Measurements from ENCODE around the gene SCAP.
A peak's percentile ranks its signal among the peaks of the same experiment; 100 is the strongest.
"Not testable (repeated sequence)": the region's sequence is repeated elsewhere in the genome, so short reads cannot be mapped to it uniquely, and the experiment has no call there.

Gene SCAP

DNA sequence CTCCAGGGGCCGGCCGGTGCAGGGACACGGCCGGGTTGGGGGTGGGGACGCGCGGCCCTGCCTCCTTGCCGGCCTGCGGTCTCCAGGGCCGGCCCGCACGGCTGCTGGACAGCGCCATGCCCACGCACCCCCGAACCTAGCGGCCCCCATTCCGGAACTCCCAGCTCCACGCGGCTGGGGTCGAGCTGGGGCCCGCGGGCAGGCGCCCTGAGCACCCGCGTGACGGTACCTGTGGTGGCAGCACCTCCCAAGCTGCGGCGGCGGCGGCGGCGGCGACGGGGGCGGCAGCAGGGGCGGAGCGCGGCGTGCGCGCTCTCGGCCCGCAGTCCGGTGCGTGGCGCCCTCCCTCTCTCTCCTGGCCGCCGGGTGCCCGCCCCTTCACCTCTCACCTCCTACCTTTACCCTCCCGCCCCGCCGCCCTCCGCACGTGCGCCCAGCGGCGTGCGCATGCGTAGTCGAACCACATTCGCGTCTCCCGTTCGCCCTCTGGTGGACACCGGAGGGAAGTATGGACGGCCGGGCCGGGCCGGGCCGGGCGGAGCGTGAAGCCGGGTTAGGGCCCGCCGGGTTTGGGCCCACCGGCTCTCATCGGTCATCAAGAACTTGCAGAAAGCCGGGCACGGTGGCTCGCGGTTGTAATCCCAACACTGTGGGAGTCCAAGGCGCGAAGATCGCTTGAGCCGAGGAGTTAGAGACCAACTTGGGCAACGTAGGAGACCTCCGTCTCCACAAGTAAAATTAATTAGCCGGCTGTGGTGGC is at the start of gene SCAP:
Gene SCAP (minus strand): TSS at position 372 of the 760 bp plus-strand sequence. CDS start 32,948 bp downstream, outside the sequence.
- DNase-seq (ENCODE audit: low spot score): peak; percentile 96

DNA sequence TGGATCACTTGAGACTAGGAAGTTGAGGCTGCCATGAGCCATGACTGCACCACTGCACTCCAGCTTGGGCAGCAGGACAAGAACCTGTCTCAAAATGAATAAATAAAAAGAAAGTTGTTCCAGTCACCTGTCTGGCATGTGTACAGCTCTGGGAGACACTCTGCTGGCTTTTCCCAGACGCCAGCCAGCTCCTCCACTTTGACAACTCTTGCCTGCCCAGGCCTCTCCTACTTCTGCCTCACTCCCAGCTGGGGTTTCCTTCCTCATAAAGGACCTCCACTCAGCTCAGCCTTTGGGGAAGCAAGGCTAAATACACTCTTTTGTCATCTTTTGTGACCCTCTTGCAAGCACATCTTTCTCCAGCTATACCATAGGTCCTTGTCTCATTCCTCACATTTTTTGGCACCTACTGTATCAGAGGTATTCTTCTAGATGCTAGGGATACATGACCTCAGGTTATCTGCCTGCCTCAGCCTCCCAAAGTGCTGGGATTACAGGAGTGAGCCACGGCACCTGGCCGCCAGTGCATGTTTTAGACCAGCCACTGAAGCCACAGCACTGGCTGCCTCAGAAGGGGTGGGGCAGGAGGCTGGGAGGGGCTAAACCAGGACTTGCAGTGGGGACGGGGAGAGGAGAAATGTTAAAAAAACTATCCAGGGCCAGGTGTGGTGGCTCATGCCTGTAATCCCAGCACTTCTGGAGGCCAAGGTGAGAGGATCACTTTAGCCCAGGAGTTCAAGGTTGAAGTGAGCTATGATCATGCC is 47.8 kb upstream of the SCAP start:
- DNase-seq (ENCODE audit: low spot score): no peak

DNA sequence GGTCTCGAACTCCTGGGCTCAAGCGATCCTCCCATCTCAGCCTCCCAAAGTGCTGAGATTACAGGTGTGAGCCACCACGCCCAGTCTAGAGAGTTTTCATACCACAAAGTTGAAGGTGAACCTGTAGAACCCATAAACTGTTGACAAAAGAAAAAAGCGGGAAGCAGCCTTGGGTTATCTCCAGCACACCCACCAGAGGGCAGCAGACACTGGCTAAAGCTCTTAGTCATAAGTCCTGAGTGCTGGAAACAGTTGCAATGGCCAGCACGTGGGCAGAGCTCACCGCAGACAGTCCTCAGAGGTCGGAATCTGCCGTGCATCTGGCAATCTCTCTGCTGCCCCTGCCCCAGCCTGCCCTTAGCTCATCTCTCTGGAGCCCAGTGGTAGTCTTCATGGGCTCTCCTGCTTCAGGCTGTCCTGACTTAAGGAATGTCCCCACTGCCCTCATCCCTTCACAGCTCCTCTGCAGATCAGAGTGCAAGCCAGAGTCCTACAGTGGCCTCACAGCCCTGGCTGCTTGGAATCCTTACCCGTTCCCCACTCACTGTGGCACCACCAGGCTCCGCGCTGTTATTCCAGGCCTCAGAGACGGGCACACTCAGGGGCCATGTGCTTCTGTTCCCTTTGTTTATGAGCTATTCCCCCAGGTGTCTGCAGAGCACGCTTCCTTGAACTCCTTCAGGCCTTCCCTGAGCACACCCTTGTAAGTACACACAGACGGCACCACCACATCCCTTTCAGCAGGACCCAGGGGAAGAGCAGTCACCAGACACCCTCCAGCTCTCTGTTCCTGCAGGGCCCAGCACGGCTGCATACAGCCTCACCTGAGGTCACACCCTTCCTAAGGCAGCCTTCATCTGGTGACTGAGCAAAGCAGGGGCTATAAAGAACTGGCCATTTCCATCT is 46.6 kb upstream of the SCAP start:
- peak; percentile 81 for DNase-seq (ENCODE audit: low spot score)

DNA sequence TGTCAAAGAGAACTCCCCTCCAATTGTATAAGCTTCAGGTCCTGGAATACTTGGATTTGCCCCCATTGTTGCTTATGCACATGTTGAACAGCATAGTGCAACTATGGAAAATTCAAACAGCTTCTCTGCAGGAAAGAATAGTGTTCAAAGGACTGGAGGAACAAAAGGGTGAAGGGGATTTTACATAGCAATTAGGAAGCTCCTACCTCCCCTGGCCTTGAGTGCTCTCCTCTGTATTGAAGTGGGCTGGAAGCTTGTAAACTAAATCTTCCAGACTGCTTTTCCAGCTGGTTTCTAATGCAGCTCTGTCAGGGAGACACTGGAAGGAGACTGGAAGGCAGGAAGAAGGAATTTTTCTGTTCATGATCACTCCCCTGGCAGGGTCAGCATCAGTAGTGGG is 45.0 kb upstream of the SCAP start:
- DNase-seq (ENCODE audit: low spot score): no peak

DNA sequence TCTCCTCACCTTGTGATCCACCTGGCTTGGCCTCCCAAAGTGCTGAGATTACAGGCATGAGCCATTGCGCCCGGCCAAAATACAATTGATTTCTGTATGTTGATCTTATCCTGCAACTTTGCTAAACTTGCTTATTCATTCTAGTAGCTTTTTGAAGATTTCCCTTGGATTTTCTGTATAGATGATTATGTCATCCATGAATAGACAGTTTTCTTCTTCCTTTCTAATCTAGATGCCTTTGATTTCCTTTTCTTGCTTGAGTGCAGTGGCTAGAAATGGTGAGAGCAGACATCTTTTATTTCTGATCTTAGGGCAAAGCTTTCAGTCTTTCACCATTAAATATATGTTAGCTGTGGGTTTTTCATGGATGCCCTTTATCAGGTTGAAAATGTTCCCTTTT is 42.2 kb upstream of the SCAP start:
- DNase-seq (ENCODE audit: low spot score): no peak

DNA sequence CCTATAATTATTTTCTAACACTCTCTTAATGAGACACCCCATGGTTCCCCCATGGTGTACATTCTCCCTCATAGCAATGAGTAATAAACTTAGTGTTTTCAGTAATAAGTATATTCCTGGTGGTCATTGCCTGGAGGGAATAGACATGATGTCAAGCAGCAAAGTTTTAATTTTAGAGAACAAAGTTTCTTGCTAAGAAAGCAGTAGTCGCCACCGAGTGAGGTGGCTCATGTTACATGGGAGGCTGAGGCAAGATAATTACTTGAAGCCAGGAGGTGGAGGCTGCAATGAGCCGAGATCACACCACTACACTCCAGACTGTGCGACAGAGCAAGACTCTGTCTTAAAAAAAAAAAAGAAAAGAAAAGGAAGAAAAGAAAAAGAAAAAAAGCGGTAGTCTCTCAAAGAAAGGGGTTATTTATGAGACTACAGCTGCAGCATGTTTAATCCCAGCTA is 40.2 kb upstream of the SCAP start:
- no peak for DNase-seq (ENCODE audit: low spot score)

DNA sequence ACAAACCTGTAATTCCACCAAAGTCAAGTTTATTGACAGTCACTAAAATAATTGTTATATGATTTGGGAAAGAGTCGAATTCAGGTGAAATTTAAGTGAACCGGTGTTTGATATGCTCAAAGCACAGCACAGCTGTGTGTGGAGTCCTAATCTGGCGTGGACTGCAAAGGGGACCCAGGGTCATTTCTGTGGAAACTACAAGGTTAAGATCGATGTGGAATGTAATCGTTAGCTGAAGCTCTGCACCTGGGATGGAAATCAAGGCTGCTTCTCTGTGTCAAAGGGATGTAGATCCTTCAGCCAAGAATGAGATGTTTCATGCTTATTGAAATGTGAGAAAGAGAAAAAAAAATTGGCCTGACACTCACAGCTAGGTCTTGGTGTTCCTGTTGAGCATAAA is 39.4 kb upstream of the SCAP start:
- DNase-seq (ENCODE audit: low spot score): no peak

DNA sequence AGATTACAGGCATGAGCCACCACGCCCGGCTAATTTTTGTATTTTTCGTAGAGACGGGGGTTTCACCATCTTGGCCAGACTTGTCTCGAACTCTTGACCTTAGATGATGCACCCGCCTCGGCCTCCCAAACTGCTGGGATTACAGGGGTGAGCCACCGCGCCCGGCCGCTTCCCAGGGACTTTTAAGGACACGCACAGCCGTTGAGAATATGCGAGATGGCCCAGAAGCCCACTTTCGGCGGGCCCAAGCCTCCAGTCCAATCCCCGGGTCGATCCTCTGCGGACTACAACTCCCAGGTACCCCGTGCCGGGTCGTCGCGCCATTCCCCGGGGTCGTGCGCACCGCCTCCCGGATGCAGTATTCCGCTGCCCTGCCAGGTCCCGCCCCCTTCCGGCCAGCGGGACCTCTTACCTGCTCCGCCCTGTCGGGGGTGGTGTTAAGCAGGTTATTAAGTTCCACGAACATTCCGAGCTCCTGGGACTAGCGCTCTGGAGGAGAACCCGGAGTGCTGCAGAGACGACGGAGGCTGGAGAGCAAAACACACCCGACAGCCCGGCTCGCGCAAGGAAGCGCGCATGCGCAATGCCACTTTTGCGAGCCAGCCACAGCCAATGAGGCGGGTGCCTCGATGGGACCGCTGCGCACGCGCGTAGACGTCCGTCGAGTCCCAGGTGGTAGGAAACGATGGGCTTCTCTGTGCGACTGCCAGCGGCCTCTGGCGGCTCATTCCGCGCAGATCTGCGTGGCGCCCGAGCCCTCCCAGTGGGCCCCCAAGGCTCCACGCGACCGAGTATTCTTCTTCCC is 37.6 kb upstream of the SCAP start, which contains the start of gene ELP6:
Gene ELP6 (minus strand): TSS at position 588 of the 805 bp plus-strand sequence. CDS start 122 bp downstream, at position 466.
- peak; percentile 95 for DNase-seq (ENCODE audit: low spot score)

DNA sequence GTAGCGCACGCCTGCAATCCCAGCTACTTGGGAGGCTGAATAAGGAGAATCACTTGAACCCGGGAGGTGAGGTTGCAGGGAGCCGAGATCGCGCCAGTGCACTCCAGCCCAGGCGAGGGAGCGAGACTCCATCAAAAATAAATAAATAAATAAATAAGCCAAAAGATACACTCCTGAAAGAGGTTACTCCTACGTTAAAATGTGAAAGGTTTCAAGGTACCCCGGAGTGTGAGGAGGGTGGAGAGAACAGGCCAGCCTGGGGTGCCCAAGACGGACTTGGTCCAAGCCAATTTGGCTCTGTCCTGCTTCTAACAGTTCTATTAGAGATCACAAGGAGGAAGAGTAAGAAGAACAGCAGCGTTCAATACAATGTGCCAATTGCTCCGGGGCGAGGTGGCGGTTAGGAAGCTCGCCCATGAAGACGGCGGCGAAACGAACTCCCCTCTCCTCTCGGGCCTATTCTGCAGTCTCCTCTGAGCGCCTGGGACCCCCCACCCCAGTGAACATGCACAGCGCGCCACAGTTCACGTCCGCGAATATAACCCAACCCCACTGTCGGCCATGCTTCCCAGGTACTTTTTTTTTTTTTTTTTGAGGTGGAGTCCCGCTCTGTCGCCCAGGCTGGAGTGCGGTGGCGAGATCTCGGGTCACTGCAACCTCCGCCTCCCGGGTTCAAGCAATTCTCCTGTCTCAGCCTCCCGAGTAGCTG is 36.8 kb upstream of the SCAP start:
- DNase-seq (ENCODE audit: low spot score): no peak

DNA sequence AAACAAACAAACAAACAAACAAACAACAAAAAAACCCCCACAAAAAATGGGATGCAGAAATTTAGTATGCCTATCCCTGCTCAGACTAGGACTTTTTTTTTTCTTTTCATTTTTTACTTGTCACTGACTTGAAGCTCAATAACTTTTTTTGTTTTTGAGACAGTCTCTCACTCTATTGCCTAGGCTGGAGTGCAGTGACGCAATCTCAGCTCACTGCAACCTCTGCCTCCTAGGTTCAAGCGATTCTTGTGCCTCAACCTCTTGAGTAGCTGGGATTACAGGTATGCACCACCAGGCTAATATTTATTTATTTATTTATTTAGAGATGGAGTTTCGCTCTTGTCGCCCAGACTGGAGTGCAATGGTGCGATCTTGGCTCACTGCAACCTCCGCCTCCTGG is 29.5 kb upstream of the SCAP start:
- DNase-seq (ENCODE audit: low spot score): not testable (repeated sequence)

DNA sequence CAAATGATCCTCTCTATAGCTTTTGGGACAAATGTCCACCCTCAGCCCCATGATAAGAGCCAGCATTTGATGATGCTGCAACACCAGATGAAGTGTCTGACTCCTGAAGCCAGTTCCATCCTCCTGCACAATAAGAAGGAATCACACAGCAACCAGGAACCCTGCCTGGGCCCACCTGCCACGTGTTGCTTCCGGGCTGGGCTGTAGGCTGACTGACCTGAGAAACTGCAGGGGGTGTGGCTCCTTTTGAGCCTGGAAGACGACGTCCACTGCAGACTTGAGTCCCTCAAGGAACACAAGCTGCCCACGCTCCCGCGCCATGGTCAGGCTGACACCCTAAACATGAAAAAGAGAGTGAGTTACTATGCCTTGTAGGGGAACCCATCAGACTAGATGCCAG is 28.4 kb upstream of the SCAP start:
- DNase-seq (ENCODE audit: low spot score): no peak

DNA sequence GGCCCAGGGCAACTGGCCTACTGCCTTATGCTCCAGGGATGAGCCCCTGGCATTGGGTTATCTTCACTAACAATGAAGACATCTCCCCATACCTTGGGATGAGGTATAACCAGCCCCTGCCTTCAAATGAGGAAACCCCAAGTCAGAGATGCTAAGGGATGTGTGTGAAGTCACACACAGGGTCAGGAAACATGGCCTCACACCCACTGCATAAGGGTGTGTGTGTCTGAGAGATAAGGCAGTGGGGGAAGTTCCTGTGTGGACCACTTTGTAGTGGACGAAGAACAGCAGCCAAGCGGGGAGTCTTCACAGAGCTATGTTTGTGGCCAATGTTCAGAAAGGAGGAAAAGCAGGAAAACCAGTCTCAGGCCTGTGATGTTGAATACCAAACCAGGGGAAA is 27.3 kb upstream of the SCAP start:
- no peak for DNase-seq (ENCODE audit: low spot score)

DNA sequence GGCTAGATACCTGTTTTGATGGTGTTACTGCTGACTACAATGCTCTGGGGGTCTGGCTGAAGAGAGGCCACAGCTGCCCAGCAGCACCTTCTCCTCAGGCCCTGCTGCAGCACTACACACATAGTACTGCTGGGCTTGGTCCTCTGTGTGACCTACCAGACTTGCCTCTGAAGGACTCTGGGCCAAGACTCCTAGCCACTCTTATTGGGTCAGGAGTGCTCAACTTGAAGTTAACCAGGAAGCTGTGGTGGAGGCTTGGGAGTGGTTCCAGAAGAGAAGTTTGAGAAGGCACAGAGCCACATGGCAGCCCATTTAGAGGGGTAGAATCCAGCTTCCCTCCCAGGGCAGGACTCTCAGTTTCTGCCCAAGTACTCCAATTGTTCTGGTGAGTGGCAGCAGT is 21.2 kb upstream of the SCAP start:
- DNase-seq (ENCODE audit: low spot score): no peak

DNA sequence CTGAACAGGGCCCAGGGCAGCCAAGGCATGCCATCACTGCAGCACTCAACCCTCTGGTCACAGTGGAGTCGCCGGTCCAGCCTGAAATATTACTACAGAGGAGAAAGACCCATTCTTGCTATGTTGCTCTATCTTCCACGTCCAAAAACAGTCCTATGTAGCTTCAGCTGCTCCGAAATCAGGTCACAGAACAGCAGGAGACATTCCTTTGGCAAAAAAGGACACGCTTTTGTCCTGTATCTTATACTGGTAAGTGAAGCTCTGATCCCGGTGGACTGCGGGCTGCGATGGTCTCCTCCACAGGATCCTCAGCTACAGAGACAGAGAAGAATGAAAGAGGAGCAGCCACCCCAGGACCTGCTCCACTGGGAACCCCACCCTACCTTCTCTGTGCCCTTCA is 20.1 kb upstream of the SCAP start:
- DNase-seq (ENCODE audit: low spot score): no peak

DNA sequence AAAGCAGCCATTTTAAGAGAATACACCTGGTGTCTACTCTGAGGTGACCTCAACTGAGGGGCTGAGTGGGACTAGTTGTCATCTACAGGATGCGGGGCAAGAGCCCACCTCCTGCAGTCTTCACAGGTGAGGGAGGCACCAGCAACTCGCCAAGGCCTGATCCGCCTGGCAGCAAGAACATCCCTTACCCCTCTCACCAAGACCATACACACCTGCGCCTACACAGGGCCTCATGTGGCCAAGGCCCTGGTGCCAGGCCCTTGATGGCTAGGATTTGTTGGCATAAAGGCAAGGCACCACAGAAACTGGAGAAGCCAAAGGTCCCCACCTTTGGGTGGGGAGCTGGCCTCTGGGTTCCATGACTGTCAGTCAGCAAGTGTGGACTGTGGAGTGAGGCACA is 19.4 kb upstream of the SCAP start:
- no peak for DNase-seq (ENCODE audit: low spot score)

DNA sequence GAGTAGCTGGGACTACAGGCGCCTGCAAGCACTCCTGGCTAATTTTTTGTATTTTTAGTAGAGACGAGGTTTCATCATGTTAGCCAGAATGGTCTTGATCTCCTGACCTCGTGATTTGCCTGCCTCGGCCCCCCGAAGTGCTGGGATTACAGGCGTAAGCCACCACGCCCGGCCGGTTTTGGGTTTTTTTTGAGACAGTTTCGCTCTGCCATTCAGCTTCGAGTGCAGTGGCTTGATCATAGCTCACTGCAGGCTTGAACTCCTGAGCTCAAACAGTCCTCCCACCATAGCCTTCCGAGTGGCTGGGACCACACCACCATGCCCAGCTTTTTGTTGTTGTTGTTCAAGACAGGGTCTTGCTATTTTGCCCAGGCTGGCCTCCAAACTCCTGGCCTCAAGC is 16.0 kb upstream of the SCAP start:
- DNase-seq (ENCODE audit: low spot score): no peak

DNA sequence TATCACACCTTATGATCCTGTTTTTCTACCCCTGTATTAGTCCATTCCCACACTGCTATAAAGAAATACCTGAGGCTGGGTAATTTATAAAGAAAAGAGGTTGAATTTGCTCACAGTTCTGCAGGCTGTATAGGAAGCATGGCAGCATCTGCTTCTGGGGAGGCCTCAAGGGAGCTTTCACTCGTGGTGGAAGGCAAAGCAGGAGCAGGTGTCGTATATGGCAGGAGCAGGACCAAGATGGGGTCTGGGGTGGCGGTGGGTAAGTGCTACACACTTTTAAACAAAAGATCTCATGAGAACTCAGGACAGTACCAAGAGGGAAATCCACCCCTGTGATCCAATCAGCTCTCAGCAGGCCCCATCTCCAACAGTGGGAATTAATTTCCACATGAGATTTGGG is 15.4 kb upstream of the SCAP start:
- DNase-seq (ENCODE audit: low spot score): no peak

DNA sequence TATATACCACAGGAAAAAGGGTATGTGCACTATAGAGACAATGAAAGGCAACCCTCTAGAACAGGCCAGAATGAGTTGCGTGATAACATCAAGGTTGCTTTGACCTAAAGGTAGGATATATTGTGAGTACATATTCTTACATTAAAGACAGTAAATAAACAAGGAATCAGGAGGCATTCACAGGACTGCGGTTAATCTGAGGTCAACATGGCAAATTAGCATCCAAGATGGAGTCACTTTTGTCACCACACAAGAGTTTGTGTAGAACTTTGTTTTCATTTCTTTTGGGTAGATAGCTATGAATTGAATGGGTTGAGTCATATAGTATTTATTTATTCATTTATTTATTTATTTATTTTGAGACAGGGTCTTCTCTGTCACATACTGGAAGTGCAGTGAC is 11.5 kb upstream of the SCAP start:
- DNase-seq (ENCODE audit: low spot score): no peak

DNA sequence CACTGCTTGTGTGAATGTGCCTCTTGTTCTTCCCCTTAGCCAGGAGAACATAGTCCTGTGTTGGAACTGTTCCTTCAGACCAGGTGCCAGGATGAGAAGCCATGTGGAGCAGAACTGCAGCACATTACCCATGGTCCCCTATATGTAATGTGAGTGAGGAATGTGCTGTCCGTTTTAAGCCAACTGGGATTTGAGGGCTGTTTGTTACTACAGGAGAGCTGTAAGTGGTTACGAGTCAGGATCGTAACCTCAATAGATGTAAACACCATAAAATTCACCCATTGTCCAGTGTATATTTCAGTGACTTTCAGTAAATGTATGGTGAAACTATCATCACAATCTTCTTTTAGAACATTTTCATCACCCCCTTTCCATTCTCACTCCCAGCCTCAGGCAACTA is 10.1 kb upstream of the SCAP start:
- no peak for DNase-seq (ENCODE audit: low spot score)

DNA sequence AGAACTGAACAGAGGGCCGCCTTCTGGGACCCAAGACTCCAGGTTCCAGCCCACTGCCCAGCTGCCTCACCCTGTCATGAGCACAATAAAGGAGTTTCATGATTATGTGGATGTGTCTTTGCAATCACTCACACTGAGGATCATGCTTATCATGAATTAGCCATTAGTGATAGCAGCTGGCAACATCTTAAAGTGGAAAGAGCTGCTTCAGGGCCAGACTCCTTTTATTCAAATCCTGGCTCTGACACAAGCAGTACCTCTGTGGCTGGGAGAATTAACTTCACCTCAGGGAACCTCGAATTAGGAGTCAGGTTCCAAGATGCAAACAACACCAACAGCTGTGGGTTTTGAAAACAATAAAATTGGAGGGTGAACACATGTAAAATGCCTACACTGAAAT is 6.6 kb upstream of the SCAP start:
- DNase-seq (ENCODE audit: low spot score): no peak

DNA sequence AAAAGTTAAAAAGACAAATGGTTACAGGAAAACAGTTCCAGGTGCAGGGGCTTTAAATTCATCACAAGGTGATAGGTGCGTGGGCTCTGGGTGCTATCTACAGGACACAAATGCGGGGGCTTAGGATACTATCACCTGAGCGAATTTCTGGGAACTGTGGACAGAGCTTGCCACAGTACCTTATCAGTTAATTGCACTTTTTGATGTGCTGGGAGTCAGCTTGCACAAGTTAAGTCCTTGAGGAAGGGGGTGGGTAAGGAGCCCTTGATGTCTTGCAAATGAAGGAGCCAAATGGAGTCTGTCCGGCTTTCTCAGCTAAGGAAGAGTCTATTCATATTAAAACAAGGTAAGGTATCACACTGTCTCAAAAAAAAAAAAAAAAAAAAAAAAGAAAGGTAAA is 6.0 kb upstream of the SCAP start:
- DNase-seq (ENCODE audit: low spot score): not testable (repeated sequence)

All from AG08396 (cell line).